Measurements from ENCODE around the gene TANC1.

The TANC1 gene

DNA sequence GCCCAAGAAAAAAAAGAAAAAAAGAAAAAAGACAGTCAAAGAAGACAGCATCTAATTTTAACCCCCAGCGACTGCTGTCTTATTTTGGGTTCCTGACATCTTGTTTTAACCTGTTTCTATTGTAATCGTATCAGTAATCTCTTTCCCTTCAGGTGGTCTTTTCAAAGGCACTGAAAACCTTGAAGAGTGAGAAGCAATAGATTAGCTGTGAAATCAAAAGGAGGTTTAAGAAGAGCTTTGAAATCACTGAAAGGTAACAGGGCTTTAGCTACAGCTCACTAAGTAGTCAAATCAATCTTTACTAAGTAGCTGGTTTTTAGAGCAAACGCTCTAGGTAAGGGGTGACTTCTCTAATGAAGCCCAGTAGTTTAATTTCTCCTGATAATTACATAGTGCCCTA is 5.4 kb upstream of the TANC1 start:
- no peak for DNase-seq

DNA sequence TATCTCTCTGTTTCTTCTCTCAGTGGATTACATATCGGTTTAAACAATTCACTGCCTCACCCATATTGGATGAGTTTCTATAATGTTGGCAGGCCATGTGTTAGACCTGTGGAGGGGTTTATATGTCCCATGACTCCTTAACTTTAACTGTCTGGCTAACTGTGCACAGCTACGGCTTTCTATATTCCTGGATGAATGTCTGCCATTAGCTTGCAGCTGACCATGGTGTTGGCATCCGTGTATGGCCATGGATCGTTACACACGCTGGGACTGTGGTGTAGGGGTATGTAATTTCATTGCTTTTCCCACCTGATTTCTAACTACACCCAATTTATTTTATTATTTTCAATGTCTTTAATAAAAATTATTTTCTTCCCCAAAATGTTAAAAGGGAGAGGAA is 3.3 kb upstream of the TANC1 start:
- no peak for DNase-seq

DNA sequence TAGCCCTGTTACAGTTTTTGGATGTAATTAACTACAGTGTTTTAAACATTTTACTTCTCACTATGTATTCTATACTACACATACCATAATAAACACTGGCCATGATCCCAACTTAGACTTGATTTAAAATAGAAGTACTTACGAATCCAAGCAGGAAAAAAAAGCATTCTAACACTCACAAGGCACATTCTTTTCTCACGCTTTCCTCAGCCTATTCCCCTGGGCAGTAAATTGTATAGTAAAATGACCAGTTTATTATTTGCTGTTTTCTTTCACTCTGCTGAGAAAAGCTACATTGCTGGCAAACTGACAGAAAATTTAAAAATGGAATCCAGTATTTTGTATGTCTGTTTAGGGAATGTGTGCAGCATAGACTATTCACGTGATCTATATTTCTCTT is 2.8 kb upstream of the TANC1 start:
- DNase-seq, result no peak

DNA sequence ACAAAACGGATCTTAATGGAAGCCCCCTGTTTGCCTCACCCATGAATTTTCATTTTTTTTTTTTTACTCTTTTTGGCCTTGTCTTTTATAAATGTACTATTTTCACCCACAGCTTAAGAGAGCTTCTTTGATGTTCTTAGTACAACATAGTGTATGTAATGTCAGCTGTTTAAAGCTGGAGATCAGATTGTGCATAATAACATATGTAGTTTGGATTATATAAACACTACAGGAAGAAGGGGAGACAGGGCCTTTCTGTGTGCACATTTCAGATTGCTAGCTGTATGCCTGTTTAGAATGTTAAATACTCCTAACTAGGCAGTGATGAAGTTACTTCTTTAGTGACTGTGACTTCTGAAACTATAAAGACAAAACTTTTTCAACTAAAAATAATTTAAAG is 2.1 kb upstream of the TANC1 start:
- DNase-seq, result no peak

DNA sequence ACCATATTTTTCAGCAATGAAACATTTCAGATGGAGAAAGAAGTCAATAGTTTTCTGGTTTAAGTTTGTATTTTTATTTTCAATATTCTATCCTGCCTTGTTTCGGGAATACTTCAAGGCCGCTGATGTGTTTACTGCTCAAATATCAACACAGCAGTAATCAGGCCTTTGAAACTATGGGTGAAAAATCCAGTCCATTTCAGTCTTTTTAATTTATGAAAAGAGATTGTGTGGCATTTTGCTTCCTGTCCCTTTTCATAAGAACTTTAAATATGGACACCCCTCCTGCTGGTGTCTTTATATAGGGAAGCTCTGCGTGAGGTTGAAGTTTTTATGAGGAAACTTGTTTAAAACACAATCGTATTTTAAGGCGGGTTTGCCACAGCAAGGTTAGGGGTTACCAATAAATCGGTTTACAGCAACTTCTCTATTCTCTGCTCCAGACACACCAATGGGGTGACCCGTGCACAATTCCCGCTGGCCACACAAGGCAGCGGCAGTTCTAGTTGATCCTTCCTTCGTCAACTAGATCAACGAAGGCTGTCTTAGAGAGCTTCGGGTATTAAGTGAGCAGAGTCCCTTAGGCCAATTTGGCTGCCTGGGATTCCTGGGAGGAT is 1.2 kb upstream of the TANC1 start:
- DNase-seq, result no peak

DNA sequence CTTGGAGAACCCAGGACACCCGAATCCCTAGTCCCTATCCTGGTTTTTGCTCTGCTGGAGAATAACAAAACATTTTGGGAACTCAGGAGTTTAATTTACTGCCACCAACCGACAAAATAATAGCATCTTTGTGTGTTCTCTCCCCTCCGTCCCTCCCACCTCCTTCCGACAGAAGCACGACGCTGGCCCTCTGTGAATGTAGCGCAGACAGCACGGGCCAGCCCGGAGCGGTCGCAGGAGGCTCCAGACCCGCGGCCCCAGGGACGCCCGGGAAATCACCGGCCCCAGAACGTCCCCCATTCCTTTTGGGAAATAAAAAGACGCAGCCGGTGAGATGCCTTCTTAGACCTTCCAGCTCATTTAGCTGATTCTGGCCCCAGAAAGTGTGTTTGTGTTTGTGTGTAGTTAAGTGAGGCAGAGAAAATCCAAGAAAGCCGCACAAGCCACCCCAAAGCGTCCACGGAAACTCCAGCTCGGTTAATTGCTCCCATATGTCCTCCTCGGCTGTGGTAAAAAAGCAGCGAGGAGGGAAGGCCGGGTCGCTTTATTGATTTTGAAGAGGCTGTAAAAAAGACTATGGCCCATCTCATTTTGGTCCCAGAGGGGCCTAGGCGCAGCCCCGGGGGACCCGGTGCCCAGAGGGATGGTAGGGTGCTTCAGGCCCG is 577 bp upstream of the TANC1 start:
- no peak for DNase-seq

DNA sequence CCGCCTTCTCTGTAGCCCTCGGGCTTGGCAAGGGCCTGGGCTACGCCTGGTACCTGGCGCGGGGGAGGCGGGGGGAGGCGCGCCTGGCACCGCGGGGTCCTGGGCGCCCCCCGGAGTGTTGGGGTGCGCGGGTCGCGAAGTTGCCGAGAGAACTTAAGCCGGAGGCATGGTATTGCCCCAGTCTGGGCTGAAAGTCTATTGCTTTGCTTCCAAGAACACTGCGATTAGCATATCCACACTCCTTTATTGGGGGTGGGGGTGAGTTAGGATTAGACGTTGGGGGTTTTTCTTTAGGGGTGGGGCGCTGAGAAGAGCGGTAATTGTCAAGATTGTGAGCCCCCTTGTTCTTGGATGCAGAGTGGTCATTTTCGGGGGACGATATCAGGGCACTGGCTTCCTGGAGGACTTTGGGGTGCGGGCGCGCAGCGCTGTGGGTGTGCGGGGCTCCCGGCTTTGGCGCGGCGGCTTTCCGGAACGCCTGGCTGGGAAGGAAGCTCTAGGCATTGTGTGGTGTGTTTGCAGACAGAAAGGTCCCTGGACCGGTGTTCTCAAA is 798 bp downstream of the TANC1 start:
- no peak for DNase-seq

DNA sequence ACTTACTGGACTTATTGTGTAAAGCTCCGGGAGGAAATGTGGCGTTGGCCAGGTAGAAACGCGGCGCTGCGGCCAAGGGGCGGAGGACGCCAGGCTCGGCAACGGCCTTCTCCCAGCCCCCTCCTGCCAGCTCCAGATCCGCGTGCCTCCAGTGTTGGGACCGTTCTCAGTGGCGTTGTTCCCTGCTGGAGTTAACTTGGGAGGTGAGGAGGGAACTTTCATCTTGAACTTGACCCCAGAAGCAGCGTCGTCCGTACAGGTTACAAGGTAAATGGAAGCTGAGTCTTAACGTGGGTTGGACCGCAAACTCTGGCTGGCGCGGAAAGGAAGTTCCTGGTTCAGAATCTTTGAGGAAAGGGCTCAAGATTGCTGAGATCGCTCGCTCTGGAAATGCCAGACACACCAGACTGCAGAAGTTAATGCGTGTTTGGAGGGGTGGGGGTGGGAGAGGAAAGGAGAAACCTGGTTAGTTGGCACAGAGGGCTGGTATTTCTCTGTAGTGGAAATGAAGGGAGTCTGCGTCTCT is 1.3 kb downstream of the TANC1 start:
- DNase-seq, result no peak

DNA sequence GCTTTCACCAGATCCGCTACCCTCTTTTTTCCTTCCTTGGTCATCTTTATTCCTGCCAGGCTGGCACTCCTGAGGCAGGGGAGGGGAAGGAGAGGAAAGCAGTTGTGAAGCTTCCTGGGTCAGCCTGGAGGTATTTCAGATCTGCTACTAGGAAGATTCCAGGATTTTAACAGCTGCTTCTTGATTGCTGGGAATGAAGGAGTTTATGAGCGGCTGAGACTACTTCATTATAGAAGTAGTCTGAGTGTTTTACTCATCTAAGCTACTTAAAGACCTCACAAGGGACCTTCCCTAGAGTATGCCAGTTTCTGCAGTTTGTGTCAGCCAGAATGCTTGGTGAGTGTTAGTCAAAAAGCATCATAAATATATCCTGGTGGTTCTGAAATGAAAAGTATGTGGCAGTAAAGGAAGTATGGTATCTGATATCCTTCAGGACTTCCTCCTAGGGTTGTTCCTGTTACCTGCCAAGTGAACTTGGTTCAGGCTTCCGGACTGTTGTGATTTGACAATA is 1.9 kb downstream of the TANC1 start:
- DNase-seq, result no peak

DNA sequence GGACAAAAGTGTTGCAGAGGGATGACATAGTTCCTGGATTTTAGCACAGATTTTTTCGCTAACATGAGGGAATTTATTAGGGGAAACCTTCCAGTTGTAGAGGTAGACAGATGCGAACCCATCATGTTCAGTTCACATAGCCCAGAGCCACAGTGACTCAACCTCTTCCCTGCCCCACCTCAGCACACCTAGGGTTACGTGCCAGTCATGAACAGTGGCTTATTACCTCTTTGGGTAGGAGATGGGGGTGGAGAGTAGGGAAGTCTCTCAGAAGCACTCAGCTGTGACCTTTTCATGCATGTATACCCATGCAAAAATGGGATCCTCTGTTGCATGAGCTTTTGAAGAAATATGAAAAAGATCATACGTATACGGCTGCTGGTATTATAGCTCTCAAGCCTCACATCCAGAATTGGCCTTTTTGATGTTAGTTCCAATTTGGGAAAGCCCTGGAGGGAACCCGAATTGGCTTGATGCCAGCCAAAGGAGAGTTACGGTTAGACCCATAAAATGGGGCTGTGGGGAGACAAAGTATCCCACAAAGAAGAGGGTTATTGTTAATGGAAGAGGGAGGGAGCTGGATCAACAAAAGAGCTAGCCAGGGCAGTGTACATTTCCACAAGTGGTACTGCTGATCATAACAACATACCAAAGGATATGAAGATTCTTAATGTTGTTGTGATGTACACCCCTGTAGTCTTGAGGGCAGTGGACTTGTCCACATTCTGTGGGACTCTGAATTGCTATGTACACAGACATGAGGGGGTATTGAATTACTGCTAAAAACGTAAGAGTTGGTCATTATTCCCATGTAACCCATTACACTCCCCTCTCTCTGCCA is 4.9 kb downstream of the TANC1 start:
- no peak for DNase-seq

DNA sequence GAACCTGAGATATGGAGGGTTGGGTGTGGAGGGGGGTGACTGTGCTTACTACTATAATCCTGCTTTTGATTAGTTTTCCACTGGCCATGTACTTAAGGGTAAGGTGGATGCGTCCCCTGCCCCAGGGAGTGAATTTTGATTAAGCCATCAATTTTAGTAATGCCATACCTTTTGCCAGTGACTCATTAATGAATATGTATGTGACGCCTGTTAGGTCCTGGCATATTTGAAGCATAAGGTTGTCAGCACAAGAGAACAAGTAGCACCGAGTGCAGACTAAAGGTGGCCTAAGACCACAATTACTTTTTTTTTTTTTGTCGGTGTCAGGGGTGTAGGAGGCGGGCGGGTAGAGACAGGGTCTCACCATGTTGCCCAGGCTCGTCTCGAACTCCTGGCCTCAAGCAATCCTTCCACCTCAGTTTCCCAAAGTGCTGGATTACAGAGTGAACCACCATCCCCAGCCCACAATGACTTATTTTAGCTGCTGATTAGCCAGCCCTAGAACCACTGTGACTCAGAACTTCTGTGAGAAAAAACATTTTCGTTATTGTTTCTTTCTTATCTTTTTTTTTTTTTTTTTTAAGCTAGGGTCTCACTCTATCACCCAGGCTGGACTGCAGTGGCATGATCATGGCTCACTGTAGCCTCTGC is 7.0 kb downstream of the TANC1 start:
- no peak for DNase-seq

DNA sequence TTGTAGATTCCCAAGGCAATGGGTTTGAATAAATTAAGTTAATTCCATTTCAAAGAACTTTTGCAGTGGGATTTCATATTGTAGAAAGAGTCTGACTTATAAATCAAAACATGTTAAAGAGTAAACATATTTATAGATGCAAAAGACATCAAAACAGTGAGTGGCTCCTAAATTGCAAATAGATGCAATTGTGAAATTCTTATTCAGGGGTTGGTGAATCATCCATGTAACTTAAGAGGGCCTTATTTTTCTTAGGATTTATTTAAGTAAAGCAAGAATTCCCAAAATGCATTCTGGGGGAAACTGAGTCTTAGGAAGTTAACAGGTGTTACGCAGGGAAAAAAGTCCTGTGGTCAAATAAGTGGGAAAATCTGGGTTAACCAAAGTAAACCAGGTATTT is 11.3 kb downstream of the TANC1 start:
- DNase-seq, result no peak

DNA sequence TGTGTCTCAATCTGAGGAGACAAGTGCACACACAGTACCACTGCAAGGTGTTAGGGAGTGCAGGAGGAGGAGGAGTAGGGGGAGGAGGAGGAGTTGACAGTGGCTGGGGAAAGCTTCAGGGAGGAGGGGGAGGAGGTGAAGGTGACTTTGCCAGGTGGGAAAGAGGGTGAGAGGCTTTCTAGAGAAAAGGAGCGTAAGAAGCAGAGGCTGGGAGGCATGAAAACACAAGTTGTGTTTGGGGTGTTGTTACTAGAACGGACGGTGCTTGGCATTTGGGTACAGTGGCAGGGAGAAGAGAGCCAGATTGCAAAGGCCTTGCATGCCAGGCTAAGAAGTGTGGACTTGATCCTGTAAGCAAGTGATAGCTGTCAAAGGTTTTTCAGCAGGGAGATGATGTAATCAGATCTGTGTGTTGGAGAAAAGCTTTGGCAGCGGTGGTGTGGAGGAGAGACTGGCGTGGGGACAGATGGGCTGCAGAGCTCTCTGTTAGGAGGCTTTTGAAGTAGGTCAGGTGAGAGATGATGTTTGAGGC is 16.2 kb downstream of the TANC1 start:
- no peak for DNase-seq

DNA sequence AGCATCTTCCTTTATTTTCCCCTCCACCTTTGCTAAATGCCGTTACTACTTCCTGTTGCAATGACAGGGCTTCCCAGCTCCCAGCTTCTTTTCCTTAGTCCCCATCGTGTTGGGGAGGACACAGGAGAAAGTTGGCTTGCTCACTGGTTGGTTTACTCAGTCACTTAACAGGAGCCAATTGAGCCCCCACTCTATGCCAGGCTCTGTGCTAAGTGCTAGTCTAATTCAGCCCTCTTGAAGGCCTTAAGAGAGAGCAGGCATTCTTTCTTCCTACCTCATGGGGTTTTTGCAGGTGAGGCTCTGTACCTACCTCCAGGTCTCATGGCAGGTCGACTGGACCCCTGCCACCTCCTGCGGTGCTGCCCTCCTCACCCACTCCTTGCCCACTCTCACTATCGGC is 20.1 kb downstream of the TANC1 start:
- no peak for DNase-seq

DNA sequence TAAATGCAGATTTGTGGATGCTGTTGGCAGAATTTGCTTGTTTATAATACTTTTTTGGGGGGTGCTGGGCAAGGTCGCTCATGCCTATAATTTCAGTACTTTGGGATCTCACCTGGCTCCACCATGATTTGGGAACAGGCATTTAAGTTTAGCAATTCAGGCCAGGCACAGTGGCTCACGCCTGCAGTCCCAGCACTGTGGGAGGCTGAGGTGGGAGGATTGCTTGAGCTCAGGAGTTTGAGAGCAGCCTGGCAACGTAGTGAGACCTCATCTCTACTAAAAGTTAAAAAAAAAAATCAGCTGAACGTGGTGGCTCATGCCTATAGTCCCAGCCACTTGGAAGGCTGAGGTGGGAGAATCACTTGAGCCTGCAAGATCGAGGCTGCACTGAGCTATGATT is 20.7 kb downstream of the TANC1 start:
- DNase-seq, result no peak

DNA sequence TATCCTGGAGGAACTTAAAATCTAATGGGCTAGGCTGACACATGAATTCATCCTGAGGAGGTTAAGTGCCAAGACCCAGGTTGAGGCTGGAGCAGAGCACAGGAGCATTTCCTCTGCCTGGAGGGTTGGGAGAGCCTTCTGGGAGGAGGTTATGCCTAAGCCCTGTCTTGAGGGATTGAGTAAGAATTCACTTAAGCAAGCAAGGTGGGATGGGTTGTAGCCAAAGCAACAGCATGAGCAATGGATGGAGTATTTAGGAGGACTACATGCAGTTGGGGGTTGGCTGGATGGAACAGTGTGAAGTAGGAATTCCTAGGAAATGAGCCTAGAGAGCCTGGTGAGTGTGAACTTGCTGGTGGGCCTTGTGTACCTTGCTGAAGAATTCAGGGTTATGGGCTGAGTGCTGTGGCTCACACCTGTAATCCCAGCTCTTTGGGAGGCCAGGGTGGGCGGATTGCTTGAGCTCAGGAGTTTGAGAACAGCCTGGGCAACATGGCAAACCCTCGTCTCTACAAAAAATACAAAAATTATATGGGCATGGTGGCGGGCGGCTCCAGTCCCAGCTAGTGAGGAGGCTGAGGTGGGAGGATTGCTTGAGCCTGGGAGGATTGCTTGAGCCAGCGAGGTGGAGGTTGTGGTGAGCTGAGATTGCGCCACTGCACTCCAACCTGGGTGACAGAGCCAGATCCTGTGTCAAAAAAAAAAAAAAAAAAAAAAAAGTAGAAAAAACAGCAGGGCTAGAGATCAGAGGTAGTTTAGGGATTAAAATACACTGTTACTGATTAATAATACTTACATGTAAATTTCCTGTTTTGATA is 22.2 kb downstream of the TANC1 start:
- DNase-seq, result no peak

DNA sequence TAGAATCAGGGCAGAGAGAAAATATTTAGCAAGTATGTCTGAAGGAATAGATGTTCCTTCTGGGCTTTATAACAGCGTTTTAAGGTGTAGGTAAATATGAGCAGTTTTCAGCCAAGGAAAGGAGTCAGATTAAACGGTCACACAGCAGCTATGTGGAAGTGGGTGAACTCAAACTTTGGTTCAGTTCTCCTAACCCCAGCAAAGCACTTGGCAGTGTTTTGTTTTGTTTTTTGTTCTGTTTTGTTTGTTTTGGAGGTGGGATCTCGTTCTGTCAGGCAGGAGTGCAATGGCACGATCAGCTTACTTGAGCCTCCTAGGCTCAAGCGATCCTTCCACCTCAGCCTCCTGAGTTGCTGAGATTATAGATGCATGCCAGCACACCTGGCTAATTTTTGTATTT is 24.6 kb downstream of the TANC1 start:
- no peak for DNase-seq

DNA sequence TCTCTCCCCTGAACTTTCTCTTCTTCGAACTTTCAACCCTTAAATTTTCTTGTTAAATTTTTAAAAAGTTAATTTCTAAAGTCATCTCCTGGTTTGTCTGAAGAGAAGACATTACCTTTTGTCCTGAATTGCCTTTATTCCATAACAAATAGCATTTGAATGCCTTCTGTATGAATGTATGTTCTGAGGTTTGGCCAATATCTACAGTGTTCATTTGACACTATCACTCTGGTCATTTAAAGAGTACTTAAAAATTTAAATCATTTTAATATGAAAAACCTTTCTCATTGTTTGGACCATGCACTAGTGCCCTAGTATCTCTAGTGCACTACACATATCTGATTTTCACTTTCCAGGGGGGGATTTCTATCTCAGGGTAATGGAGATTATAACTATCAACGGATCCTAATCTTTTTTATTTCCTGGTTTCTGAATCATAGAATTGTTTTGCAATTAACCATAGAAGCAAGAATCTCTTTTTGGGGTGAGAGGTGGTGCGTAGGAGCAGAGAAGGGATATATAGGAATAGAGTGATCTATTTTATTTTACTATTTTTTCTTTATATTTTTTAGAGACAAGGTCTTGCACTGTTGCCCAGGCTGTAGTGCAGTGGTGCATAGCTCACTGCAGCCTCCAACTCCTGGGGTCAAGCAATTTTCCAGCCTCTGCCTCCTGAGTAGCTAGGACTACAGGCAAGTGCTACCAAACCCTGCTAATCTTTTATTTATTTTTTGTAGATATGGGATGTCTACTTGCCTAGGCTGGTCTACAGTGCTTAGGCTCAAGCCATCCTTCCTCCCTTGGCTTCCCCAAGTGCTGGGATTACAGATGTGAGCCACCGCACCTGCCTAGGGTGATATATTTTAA is 25.5 kb downstream of the TANC1 start:
- DNase-seq, result no peak

DNA sequence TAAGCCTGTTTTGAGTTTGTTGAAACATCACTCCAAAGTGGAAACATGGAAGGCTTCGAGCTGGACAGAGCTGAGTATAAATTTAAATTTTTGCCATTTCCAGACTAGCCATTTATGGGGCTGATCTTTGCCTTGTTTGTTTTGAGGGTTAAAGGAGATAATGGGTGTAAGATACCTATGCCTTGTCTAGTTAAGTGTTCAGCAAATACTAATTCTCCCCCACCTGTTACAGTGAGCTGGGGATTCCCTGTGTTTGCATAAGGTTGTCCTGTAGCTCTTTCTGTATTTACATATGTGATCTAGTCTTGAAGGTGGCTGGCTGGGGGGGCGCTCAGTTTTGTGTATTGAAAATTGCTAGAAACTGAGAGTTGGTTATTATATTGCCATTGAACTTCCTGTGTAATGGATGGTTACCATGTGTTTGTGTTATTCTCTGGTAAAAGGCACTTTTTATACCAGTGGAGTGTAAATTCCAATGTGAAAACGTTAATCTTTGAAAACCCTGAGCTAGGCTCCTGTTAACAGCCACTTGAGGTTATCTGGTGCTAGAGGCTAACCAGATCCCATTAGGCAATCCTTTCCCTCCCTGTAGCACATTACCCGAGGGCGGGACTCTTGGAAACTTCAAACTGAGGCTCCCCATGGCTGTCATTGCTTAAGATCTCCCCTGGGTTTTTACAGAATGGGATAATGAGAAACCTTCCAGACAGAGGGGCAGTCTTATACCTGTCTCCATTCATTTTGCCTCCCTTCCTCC is 26.7 kb downstream of the TANC1 start:
- DNase-seq, result no peak

DNA sequence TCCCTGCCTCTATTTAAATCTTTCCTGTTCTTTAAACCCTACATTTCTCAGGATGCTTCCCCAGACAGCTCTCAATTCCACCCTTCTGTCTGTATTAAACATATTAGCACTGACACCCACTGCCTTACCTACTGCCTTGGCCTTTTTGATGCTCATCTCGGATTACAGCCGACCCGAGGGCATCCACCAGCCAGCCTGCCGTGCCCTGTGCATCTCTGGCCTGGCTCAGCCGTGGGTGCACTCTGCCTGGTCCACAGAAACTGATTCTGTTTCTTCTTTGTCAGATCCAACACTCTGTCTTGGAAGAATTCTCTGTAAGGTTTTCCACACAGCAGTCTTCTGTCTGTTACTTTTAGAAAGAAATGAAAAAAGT is 27.2 kb downstream of the TANC1 start:
- no peak for DNase-seq
